ENCODE measurements around the gene WDR26.
"Not testable (repeated sequence)": the region's sequence is repeated elsewhere in the genome, so short reads cannot be mapped to it uniquely, and the experiment has no call there.

WDR26 gene

DNA sequence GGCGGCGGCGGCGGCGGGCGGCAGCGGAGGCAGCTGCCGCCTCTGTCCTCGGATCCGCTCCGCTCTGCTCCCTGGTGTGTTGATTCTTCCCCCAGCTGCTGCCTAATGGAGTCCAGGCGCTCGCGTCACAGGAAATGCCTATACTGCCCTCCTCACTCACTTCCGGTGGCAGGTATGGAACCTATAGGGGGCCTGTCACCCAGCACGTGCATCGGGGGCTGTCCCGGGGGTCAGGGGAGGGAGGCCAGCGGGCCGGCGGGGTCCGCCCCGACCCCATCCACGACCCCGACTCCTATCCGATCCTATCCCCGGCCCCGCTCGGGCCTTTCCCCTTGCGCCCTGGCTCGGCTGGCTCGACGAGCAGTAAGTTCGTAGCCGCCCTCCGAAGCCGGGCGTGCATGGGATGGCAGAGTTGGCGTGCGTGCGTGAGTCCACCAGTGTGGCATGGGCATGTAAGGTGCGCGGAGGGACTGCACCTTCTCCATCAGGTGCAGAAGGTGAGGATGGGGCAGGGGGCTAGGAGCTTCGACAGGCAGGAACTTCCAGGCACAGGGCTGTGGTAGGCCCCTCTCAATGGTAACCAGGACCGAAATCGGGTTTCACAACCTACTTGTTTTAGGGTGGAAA, at the start of gene WDR26:
Gene WDR26 (minus strand): TSS at position 107 of the 627 bp plus-strand sequence.
- DNase-seq, result peak; percentile 76 to 79

DNA sequence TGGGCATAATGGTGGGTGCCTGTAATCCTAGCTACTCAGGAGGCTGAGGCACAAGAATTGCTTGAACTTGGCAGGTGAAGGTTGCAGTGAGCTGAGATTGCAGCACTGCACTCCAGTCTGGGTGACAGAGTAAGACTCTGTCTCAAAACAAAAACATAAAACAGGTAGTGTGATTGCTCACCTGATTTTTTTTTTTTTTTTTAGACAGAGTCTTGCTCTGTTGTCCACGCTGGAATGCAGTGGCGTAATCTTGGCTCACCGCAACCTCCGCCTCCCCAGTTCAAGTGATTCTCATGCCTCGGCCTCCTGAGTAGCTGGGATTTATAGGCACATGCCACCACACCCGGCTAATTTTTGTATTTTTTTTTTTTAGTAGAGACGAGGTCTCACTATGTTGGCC, 48.6 kb upstream of the WDR26 start:
- DNase-seq, result not testable (repeated sequence)

DNA sequence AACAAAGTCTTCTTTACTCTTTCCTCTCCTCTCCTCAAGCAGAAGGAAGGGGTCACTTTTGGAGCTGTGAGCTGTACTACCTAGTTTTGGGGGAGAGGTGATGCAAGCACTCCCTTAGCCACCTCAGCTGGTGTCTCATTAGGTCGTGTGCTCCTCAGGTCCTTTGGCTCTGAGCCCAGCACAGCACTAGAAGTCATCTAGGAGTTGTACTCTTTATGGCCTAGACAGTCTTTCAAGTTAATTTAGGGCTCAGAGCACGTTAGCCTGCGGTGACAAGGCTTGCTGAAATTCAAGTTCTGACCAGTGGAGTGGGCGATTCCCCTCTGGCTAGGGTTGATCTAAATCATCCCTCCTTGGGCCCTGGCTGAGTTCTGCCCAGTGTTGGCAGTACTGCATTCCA, 48.0 kb upstream of the WDR26 start:
- DNase-seq, result no peak

DNA sequence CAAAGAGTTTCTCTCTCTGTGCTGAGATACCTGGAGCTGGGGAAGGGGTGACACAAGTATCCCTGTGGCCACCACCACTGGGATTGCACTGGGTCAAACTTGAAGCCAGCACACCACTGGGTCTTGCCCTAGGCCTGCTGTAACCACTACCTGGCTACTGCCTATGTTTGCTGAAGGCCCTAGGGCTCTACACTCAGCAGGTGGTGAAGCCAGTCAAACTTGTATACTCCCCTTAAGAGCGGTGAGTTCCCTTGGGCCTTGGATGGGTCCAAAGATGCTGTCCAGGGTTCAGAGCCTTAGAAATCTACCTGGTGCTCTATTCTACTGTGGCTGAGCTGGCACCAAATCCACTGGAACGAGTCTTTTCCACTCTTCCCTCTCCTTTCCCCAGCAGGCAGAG, 47.0 kb upstream of the WDR26 start:
- no peak for DNase-seq

DNA sequence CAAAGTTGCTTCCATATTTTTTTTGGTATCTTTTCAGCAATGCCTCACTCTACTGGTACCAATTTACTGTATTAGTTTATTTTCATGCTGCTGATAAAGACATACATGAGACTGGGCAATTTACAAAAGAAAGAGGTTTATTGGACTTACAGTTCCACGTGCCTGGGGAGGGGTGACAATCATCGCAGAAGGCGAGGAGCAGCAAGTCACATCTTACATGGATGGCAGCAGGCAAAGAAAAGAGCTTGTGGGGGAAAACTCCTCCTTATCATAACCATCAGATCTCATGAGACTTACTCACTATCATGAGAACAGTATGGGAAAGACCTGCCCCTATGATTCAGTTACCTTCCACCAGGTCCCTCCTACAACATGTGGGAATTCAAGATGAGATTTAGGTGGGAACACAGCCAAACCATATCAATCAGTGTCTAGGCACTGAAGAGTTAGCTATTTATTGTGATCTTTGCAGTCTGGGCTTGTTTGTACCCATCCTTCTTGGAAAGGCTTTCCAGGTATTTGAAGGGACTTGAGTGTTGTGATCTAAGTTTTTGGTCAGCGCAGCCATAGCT, 46.4 kb upstream of the WDR26 start:
- DNase-seq, result not testable (repeated sequence)

DNA sequence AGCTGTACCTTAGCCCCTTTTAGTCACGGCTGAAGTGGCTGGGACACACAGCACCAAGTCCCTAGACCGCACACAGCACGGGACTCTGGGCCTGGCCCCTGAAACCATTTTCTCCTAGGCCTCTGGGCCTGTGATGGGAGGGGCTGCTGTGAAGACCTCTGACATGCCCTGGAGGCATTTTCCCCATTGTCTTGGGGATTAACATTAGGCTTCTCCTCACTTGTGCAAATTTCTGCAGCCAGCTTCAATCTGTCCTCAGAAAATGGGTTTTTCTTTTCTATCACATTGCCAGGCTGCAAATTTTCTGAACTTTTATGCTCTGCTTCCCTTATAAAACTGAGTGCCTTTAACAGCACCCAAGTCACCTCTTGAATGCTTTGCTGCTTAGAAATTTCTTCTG, 45.6 kb upstream of the WDR26 start:
- not testable (repeated sequence) for DNase-seq

DNA sequence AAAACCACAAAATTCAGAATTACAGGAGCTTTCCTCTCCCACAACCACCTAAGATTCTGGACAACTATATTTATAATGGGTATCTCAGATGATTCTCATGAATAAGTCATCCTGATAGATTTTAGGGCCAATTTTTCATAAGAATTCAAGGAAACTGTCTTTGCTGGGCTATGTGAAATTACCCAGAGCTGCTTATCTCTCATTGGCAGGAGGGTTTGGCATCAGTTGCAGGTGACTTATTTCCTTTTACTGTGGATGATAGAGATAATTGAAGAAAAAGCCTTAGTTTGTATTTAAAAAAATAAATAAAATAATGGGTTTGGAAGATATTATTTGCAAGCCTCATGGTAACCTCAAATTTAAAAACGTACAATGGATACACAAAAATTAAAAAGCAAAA, 38.2 kb upstream of the WDR26 start:
- no peak for DNase-seq

DNA sequence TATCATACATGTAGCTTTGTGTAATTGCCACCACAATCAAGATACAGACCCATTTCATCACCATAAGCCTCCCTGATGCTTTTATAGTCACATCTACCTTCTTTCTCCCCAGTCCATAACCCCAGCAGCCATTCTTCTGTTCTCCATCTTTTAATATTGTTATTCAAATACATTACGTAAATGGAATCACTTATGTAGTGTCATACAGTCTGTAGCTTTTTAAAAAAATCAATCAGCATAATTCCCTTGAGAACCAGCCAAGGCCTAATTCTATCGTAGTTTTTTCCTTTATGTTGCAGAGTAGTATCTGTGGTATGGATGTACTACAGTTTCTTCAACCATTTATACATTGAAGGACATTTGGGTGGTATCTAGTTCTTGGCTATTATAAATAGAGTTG, 31.6 kb upstream of the WDR26 start:
- no peak for DNase-seq

DNA sequence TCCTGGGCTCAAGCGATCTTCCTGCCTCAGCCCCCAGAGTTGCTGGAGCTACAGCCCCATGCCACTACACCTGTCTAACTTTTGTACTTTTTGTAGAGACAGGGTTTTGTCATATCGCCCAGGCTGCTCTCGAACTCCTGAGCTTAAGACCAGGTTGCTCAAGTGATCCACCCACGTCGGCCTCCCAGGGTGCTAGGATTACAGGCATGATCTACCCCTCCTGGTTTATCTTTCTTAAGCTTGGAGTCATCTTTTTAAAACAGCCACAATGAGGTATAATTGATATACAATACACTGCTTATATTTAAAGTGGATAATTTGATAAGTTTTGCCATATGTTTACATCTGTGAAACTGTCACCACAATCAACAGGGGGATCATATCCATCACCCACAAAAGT, 25.4 kb upstream of the WDR26 start:
- no peak for DNase-seq

DNA sequence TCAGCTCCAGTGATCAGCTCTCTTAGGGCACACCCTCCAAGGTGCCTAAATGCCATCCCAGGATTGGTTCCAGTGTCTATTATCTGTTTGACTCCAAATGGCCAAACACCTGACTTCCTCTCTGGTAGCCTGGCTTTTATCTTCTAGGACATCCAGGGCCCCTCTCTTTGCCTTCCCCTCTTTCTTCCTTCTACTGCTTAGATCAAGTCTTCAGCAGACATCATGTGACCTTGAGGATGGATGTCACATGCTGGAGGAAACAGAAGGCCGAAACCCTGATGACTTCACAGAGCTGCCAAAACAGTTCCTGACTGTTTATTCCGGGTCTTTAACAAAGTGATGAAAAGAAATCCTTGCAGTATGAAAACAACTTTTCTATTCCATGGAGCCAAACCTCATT, 24.4 kb upstream of the WDR26 start:
- no peak for DNase-seq

DNA sequence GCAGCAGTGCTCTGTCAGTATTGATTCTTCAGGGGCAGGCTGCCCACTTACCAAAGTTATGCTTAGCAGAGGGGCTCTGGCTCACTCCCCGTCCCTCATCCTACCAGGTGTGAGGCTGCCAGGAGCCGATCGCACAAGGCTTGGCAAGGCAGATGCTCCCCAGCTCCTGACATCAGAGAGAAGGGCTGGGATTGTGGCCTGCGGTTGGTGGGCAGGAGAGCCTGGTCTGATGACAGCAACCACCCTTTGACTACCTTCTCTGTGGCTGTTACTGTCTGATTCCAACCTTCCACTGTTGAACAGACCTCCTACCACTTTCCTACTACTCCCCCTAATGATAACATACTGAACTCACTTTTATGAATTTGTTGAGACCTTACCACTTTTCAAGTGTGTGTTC, 23.7 kb upstream of the WDR26 start:
- no peak for DNase-seq

DNA sequence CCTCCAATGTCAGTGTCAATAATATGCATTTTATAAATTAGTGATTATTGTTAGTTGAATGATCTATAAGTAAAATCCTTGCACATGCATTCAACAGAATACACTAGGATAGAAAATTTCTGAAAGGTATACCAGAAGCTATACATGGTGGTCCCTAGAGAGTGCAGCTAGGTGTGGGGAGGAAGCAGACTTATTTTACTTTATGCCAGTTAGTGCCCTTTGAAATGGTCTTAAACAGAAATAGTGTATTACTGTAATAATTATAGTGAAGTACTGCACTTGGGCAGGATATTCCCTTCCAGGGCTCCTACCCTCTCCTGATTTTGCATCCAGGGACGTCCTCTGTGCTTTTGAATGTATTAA, 23.2 kb upstream of the WDR26 start:
- DNase-seq, result no peak

DNA sequence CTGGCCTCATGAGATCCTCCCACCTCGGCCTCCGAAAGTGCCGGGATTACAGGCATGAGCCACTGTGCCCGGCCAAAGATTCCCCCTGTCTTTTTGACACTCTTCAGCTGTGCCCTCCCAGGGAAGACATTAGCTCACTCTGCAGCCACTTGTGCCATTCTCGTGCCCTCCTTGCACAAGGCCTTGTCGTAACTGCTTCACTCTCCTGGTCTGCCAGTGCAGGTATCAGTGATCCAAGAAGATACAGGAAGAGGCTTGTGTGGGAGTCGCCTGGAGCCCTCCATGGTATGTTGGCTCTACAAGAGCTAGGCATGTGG, 22.0 kb upstream of the WDR26 start:
- no peak for DNase-seq

DNA sequence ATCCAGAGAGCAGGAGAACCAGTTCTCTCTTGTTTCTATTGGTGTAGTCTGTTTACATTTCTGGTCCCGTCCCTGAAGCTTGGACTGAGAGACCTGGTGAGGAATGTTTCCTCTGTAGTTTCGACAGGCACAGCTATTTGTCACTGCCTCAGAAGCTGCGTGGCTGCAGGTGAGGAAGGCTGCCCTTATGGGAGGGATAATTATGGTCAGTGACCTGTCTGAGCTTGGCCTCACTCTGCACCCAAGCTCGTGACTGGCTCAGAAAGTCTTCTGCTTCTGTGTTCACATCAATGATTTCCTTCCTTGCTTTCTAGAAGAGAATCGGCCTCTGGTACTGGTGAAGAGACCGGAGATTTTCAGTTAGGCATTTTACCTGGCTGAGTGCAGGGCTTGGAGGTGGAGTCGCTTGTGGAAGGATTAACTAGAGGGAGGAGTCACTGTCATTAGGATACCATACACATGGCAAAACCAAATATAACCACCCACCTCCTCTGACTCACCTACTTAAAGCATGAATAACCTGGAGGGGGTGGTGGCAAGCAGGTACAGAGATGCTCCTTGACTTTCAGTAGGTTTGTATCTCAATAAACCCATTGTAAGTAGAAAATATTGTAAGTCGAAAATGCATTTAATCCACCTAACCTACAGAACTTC, 19.9 kb upstream of the WDR26 start:
- no peak for DNase-seq

DNA sequence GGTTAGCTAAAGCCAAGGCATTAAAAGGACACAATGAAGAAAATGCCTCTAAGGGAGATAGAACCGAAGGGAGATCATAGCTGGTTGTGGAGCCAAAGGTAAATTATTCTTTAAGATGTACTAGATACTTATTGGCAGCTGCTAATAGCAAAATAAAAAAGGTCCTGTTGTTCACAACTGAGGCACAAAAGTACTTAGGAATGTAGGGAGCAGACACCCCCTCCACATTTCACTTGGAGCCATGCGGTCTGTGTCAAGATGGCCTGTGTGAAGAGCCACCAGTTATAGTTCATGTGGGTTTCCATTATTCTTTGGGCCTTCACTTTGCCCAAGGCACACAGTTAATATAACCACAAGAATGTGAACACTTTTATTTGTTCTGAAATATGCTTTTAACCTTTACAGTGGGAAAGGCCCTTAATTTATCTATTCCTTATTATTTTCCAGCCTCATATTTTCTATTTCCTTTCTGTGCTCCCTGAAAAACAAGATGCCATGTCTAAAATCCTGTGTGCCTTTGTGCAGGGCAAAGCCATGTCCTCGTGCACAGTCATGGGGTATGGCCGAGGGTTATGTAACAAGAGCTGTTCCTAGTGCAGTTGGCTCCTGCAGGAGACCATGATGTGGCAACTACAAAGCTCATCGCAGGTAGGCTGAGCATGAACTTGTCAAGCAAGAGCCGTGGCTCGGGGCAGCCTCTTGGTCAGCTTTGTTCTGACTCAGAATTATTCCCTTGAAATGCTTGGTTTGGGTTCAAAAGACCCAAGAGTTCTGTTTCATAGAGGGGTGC, 16.2 kb upstream of the WDR26 start:
- no peak for DNase-seq

DNA sequence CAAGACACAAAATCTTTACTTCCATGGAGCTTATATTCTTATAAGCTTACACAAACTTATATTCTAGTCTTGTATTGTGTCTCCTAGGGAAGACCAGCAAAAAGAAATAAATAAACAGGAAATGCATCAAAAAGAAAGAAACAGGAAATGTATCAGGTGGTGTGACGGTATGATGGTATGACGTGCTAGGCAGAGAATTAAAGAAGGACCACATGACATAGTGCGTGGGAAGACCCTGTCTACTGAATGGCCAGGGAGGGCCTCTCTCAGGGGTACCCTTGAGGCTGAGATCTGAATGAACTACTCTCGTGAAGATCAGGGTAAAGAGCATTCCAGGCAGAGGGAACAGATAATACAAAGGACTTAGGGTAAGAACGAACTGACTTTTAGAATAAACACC, 15.6 kb upstream of the WDR26 start:
- DNase-seq, result no peak

DNA sequence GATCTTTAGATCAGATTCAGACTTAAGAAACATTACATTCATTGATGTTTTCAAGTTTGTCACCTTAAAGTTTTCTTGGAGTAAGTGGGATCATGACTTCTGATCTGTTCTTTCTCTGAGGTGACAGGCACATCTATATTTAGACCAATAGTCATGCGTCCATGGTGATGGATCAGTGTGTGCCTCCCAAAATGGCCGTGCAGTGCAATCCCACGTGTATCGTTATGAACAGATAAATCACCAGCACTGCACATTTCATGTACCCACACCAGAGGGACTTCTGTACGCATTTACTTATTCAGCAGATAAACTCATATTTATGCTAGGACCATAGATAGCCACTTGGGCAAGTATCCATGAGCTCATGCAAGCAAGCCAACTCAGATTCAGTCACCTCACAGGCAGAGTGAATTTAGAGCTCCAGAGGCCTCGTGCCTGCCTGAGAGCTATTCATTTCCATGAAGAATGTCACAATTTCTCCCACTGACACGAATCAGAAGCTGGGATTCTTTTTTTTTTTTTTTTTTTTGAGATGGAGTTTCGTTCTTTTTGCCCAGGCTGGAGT, 13.9 kb upstream of the WDR26 start:
- no peak for DNase-seq

DNA sequence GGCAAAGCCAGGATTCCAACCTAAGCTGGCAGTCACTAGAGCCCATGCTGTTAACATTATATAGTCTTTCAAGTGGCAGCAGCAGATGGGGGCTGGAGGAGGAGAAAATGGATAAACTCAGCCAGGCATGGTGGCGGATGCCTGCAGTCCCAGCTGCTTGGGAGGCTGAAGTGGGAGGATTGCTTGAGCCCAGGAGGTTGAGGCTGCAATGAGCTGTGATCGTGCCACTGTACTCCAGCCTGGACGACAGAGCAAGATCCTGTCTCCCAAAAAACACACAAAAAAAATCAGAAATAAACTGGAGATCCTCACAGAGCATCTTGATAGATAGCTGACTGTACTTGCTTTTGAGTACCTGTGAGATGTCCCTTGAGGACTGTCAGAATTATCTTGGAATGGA, 13.4 kb upstream of the WDR26 start:
- no peak for DNase-seq

DNA sequence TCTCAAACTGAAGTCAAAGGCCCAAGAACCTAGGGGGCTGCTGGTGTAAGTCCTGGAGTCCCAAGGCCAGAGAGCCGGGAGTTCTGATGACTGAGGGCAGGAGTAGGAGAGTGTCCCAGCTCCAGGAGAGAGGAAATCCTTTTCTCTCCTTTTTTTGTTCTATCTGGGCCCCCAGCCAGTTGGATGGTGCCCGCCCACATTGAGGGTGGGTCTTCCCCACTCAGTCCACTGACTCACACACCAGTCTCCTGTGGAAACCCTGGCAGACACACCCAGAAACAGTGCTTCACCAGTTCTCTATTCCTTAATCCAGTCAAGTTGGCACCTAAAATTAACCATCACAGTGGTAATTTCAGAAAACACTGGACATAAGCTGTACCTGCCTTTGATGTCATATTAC, 12.7 kb upstream of the WDR26 start:
- no peak for DNase-seq

DNA sequence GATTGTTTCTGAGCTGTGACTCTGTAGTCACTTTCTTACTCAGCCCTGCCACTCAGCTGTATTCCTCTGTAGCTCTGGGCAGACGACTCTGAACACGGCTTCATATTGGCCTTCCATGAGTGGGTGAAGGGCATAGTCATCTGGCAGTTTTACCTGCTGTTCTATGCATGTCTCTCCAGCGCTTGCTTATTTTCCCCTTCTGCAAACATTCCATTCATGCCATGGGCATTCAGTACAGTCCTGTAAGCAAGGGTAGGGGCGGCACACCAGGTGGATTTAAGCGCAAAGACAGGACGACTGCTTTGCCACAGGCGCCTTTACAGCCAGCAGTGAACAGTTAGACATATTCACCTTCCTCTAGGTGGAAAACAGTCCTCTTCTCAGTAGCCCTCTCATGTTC, 4.4 kb upstream of the WDR26 start:
- no peak for DNase-seq

DNA sequence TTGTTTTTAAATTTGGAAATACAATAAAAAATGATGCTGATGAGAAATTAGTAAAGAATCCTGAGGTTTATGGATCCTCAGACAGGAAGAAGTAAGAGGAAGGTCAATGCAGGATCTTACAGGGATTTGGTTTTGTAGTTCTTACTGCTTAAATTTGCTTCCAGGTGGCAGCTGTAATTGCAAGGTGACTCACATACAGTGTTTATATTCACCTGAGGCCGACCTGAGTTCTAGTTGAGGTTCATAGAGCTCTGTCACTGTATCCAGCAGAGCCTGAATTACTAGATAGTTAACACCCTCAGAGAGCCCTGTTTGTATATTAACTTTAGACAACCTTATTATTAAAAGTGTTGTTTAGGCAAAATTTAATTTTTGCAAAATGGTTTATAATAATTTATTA, 1.4 kb upstream of the WDR26 start:
- no peak for DNase-seq

DNA sequence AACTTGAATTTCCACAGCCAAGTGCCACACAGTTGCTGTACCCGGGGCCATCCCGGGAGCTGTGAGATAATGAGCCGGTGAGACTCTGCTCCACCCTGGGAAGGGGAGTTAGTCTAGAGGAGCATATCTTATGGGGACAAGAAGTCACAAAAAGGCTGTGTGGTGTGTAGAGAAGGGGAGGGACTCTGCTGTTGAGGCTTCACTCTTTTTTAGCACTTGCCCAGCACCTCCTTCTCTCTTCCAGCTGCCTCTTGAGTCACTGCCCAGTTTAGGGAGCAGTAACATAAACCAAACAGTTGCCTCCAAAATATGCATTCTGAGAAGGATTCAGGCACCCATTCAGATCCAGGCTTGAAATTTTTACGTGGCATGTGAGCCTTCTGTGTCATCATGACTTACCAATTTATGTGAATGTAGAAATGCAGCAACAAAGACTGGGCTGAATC, 744 bp upstream of the WDR26 start:
- peak; percentile 7 to 30 for DNase-seq

Measured in AML-193 (cell line).